Mammary epithelial cell (primary cell): Measurements from ENCODE around the gene KRTAP9-1.

Experiments used
- EZH2 ChIP-seq: IDR thresholded peaks from 2 replicates; pipeline ENCODE4 v1.6.1; 2012; ENCODE audit warnings: low read length, inconsistent platforms, borderline replicate concordance
- TF ChIP-seq, protein P1 (sequence below), 2 donors: IDR thresholded peaks in 1 of 2; conservative IDR thresholded peaks in 1 of 2; 2 replicates each; pipeline ENCODE4 v1.5.1; 2011 to 2012; ENCODE audit warnings: inconsistent platforms in 2 of 2, low read length in 2 of 2, mild to moderate bottlenecking in 2 of 2, control low read depth in 1 of 2, low read depth in 1 of 2; ENCODE audit not compliant: insufficient read depth in 1 of 2; ENCODE audit errors: extremely low read depth in 1 of 2

DNA sequence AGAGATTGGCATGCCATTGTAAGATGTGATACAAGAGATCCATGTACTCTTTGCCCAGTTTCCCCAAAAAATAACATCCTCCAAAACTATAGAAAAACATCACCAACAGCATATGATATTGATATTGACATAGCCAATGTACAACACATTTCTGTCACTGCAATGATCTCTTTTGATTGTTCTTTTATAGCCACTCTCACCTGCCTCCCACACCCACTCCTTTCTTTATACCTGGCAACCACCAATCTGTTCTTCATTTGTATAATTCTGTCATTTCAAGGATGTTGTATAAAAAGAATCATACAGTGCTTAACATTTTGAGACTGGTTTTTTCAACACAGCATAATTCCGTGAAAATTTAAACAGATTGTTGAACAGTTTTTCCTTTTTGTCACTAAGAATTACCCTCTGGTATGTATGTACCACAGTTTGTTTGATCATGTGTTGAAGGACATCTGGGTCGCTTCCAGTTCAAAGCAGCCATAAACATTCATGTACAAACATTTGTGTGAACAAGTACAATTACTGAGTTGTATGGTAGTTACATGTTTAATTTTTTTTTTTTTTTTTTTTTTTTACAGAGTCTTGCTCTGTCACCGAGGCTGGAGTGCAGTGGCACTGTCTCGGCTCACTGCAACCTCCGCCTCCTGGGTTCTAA, 9.9 kb downstream of the KRTAP9-1 start:
- no peak for TF ChIP-seq EZH2
- TF ChIP-seq, protein P1, sequence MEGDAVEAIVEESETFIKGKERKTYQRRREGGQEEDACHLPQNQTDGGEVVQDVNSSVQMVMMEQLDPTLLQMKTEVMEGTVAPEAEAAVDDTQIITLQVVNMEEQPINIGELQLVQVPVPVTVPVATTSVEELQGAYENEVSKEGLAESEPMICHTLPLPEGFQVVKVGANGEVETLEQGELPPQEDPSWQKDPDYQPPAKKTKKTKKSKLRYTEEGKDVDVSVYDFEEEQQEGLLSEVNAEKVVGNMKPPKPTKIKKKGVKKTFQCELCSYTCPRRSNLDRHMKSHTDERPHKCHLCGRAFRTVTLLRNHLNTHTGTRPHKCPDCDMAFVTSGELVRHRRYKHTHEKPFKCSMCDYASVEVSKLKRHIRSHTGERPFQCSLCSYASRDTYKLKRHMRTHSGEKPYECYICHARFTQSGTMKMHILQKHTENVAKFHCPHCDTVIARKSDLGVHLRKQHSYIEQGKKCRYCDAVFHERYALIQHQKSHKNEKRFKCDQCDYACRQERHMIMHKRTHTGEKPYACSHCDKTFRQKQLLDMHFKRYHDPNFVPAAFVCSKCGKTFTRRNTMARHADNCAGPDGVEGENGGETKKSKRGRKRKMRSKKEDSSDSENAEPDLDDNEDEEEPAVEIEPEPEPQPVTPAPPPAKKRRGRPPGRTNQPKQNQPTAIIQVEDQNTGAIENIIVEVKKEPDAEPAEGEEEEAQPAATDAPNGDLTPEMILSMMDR (conservative IDR thresholded peaks at IDR 0.05 in 1 of 2, IDR thresholded peaks at IDR 0.05 in 1 of 2; ENCODE audit: extremely low read depth in 1 of 2, insufficient read depth in 1 of 2, low read depth in 1 of 2, low read length in 2 of 2), result no peak
